GM13977 (cell line): Measurements from ENCODE around the gene AGBL4.

Source experiments
- DNase-seq: peaks from one replicate; pipeline ENCODE4 v3.0.0; 2012; ENCODE audit warnings: low spot score
- CTCF ChIP-seq: IDR thresholded peaks from 2 replicates; pipeline ENCODE4 v1.5.1; 2012; ENCODE audit warnings: mild to moderate bottlenecking, control low read depth; ENCODE audit not compliant: insufficient read depth; ENCODE audit errors: extremely low read depth, missing control alignments
- in situ Hi-C: fragments of 300-500 bp; cut with MboI; formaldehyde crosslinking; loops from one replicate; pipeline ENCODE4 v1.12.0; 2022; ENCODE audit warnings: low sequenced_read_pairs, low pct_unique_long_range_greater_than_20kb, mixed read lengths, inconsistent platforms; ENCODE audit not compliant: unreplicated experiment

The AGBL4 gene

GRCh38 chr1:49252917-49253316 is 770.8 kb downstream of the AGBL4 start:
- no peak for TF ChIP-seq CTCF
- in situ Hi-C loops: no loop called here
- no peak for DNase-seq

- no peak for TF ChIP-seq CTCF
- no peak for DNase-seq
- in situ Hi-C loops: no loop called here
Measured at GRCh38 chr1:49251019-49251784, 772.6 kb downstream of the AGBL4 start.

- TF ChIP-seq CTCF: no peak
- in situ Hi-C loops: no loop called here
- DNase-seq: no peak
Measured at GRCh38 chr1:49240709-49241221, 783.0 kb downstream of the AGBL4 start.

DNA sequence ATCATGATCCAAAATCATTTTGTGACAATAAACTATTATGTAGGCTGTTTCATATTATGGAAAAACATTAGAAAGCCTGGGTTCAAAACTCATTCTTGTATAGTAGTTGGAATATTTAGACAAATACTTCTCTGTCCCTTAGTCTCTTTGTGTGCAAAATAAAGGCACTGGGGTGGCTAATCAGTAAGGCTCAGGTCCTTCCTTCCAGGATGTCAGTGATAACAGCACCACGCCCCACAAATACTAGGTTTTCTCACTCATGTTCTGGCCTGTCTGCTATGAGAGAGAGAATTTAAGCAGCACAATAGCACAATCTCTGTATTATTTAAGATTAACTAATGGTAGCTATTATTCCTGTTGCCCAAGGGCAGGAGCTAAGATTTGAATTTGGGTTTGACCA is 788.8 kb downstream of the AGBL4 start:
- no peak for TF ChIP-seq CTCF
- in situ Hi-C loops: no loop called here
- DNase-seq: no peak

DNA sequence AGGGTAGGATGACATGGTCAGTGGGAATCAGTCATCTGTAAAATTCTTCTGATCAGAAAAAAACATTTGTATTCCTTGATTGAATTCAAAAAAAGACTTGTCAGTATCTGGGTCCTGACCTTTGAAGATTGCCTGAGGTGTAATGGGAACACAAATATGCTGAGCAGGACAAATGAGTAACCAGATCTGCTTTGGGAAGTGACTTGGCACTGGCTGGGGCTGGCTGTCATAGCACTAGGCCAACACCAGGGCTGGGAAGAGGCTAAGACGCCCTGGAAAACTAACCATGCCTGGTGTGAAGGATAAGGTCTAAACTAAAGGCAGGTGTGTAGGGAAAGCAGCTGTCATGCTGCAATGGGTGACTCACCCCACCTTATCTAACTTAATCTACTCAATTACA is 794.2 kb downstream of the AGBL4 start:
- no peak for DNase-seq
- TF ChIP-seq CTCF: no peak
- in situ Hi-C loops: no loop called here

- DNase-seq: no peak
- in situ Hi-C loops: no loop called here
- no peak for TF ChIP-seq CTCF
Measured at GRCh38 chr1:49226758-49227157, 797.0 kb downstream of the AGBL4 start.

- DNase-seq: no peak
- in situ Hi-C loops: no loop called here
- TF ChIP-seq CTCF: no peak
Measured at GRCh38 chr1:49225464-49225863, 798.3 kb downstream of the AGBL4 start.
